Uterus (tissue), 4 donors: Measurements from ENCODE around the gene CDH13. TPM values are rescaled to one million over a fixed set of nuclear protein-coding genes. Genes with fewer than 3 reads are reported as not detected.

ENCODE experiments used
- DNase-seq, 2 donors: peaks; one replicate each; pipeline ENCODE4 v3.0.0-alpha.2; 2019 to 2020
- H3K27ac ChIP-seq, 2 donors: fragments of 200-600 bp; sonication (generic); 1 replicate in 1 of 2; 2 replicates in 1 of 2; pipeline ENCODE4 v1.5.1; 2016 to 2018
- H3K27me3 ChIP-seq, 2 donors: fragments of 200-600 bp; sonication (generic); one replicate each; pipeline ENCODE4 v1.5.1; 2018 to 2019; ENCODE audit warnings: control low read depth in 1 of 2
- H3K36me3 ChIP-seq, 2 donors: fragments of 200-600 bp; sonication (generic); one replicate each; pipeline ENCODE4 v1.5.1; 2019; ENCODE audit warnings: control low read depth in 1 of 2
- H3K4me1 ChIP-seq, 2 donors: fragments of 200-600 bp; sonication (generic); one replicate each; pipeline ENCODE4 v1.5.1; 2018 to 2019; ENCODE audit warnings: control low read depth in 1 of 2
- H3K4me3 ChIP-seq, 2 donors: fragments of 200-600 bp; sonication (generic); 1 replicate in 1 of 2; 2 replicates in 1 of 2; pipeline ENCODE4 v1.5.1; 2018 to 2019; ENCODE audit warnings: mild to moderate bottlenecking in 1 of 2
- H3K9me3 ChIP-seq, 2 donors: fragments of 200-600 bp; sonication (generic); one replicate each; pipeline ENCODE4 v1.5.1; 2019; ENCODE audit warnings: control low read depth in 1 of 2
- CTCF ChIP-seq, 4 experiments: fragments of 200-600 bp in 2 of 4; fragments of 450-650 bp in 2 of 4; sonication (generic) in 2 of 4; IDR thresholded peaks; one replicate each; pipeline ENCODE4 v1.5.1; 2016 to 2019; ENCODE audit warnings: antibody characterized with exemption in 4 of 4, mild to moderate bottlenecking in 2 of 4, moderate library complexity in 1 of 4
- POLR2A ChIP-seq, 2 donors: fragments of 450-650 bp; IDR thresholded peaks; one replicate each; pipeline ENCODE4 v1.6.1; 2016; ENCODE audit warnings: antibody characterized with exemption in 2 of 2, mild to moderate bottlenecking in 1 of 2, moderate library complexity in 1 of 2
- intact Hi-C: fragments of 100-400 bp; cut with DNase I; formaldehyde crosslinking; loops from one replicate; pipeline ENCODE4 v1.15.1; 2023; ENCODE audit warnings: low total_unique reads
- total RNA-seq, 4 donors: library from RNA; depleted of rRNA in 3 of 4; stranded (reverse); fragments of >200 nt in 3 of 4; gene quantifications; one replicate each; pipeline versions ENCODE4 v1.1.0 to v1.2.4, GENCODE V29; 2014 to 2023
- donor health status: DM: yes; HTN: yes; CAD: no.

The CDH13 gene
- total RNA-seq, 4 donors from 2014 or later: 49.1 to 99.4 (median 82.7) TPM

- no peak for DNase-seq
- intact Hi-C loops: no loop called here
- TF ChIP-seq CTCF (IDR thresholded peaks at IDR 0.05): no peak
- TF ChIP-seq POLR2A (IDR thresholded peaks at IDR 0.05): no peak
- Histone ChIP-seq H3K4me1 (no peaks in the 10 kb centered on the region), H3K9me3 (no peaks in the 10 kb centered on the region), H3K36me3 (no peaks in the 10 kb centered on the region), H3K27ac (no peak overlapping the region), H3K27me3 (no peaks in the 10 kb centered on the region), H3K4me3 (no peak overlapping the region)
These were observed 132.1 kb downstream of the CDH13 start for GRCh38 chr16:82758904-82759303.

GRCh38 chr16:82761236-82761635 is 134.5 kb downstream of the CDH13 start:
- Histone ChIP-seq H3K27me3 (no peaks in the 10 kb centered on the region), H3K27ac (peak overlapping the region; percentile 23 to 39), H3K9me3 (no peaks in the 10 kb centered on the region), H3K4me3 (no peak overlapping the region), H3K36me3 (no peaks in the 10 kb centered on the region), H3K4me1 (no peaks in the 10 kb centered on the region)
- DNase-seq: peak; percentile 43 to 57
- intact Hi-C loops: no loop called here
- no peak for TF ChIP-seq POLR2A (IDR thresholded peaks at IDR 0.05)
- TF ChIP-seq CTCF (IDR thresholded peaks at IDR 0.05): no peak

GRCh38 chr16:82761858-82762257 is 135.1 kb downstream of the CDH13 start:
- Histone ChIP-seq H3K9me3 (no peaks in the 10 kb centered on the region), H3K4me1 (no peaks in the 10 kb centered on the region), H3K4me3 (peak overlapping the region in 1 of 2 donors; percentile 14), H3K36me3 (no peaks in the 10 kb centered on the region), H3K27ac (peak overlapping the region in 1 of 2 donors; percentile 39), H3K27me3 (no peaks in the 10 kb centered on the region)
- no peak for DNase-seq
- intact Hi-C loops: no loop called here
- no peak for TF ChIP-seq POLR2A (IDR thresholded peaks at IDR 0.05)
- TF ChIP-seq CTCF (IDR thresholded peaks at IDR 0.05): no peak

- no peaks in the 10 kb centered on the region for H3K9me3 ChIP-seq
- H3K27me3 ChIP-seq: no peaks in the 10 kb centered on the region
- TF ChIP-seq CTCF (IDR thresholded peaks at IDR 0.05) (no peak), POLR2A (IDR thresholded peaks at IDR 0.05) (no peak)
- H3K36me3 ChIP-seq: no peaks in the 10 kb centered on the region
- DNase-seq: no peak
- H3K4me1 ChIP-seq: no peaks in the 10 kb centered on the region
- intact Hi-C loops: no loop called here
- H3K27ac ChIP-seq: no peak overlapping the region
- no peak overlapping the region for H3K4me3 ChIP-seq
These were observed 136.6 kb downstream of the CDH13 start for GRCh38 chr16:82763371-82763770.

GRCh38 chr16:82767198-82767597 is 140.4 kb downstream of the CDH13 start:
- intact Hi-C loops: no loop called here

More at GRCh38 chr16:82767198-82767597, 140.4 kb downstream of the CDH13 start:
- TF ChIP-seq CTCF (IDR thresholded peaks at IDR 0.05): no peak
- no peak for TF ChIP-seq POLR2A (IDR thresholded peaks at IDR 0.05)
- no peaks in the 10 kb centered on the region for H3K27me3 ChIP-seq
- H3K27ac ChIP-seq: no peak overlapping the region
- H3K4me3 ChIP-seq: no peak overlapping the region
- no peaks in the 10 kb centered on the region for H3K4me1 ChIP-seq
- H3K9me3 ChIP-seq: no peaks in the 10 kb centered on the region
- no peaks in the 10 kb centered on the region for H3K36me3 ChIP-seq
- no peak for DNase-seq
